GM18858 (cell line): ENCODE measurements around the gene STX19.

Experiments used
- ATAC-seq: cut with Tn5 transposase; IDR thresholded peaks from one replicate; pipeline ENCODE4 v1.9.1; 2021; ENCODE audit not compliant: unreplicated experiment

STX19 gene

DNA sequence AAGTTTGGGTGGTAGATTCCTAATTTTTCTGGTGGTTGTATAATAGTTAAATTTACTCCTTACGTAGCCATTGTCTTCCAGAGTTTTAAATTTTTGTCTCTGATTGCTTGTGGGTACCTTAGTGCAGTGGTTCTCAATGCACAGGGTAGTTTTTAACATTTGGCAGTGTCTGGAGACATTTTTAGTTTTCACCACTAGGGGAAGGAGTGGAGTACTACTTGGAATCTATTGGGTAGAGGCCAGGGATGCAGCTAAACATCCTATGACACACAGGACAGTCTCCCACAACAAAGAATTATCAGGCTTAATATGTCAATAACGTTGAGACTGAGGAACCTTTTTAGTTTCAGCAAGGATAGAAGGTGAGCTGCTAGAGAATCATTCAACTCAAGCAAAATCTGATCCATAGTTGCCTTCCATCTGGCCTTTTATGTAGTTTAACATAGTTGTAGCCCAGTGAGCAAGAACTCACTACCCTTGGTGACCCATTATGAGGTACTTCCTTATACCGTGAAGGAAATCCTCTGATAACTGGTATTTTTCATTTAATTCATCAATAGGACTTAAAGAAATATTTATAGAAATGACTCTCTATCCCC lies 8.6 kb upstream of the STX19 start:
- peak; percentile 78 for ATAC-seq

DNA sequence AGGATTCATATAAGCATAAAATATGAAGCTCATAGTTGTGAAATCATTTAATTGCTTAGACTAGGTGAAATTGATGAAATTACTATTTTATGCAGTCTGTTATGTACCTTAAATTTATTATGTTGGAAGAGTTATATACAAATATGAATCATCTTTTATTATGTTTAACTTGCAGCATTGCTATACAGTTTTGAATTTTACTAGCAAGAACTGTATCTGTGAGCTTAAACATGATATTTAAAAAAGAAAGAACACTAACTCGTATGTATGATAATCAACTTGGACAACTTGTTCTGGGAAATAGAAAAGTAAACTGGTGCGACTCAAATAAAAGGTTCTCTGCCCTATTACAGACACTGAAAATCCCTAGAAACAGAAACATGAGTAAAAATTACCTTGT lies 1.8 kb downstream of the STX19 start:
- no peak for ATAC-seq

DNA sequence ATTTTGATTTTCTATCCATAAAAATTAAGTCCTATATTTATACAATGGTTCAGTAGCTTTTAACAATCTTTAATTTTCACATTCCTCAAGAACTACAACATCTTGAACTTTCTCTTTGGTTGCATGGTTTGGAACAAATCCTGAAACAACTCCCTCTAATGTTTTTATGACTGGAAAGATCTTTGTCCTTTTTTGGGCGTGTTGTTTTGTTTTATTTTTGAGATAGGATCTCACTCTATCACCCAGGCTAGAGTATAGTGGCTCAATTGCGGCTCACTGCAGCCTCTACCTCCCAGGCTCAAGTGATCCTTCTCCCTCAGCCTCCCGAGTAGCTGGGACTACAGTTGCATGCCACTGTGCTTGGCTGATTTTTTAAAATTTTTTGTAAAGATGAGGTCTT lies 4.0 kb downstream of the STX19 start:
- ATAC-seq = no peak

DNA sequence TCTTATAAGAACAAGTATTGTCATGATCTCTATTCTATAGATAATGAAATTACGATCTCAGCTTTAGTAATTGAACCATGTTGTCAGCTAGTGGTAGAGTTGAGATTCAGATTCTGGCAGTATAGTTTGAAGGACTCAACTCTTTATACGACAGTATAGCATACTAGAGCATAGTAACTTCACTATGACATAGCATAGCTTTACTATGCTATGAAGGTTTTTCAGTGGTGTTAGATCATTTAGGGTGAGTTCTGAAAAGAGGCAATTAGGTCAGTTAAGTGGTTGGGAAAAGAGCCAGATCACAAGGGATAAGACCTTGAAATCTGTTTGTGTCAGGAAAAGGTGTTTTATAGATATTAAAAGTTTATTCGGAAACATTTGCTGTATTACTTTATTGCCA lies 8.1 kb downstream of the STX19 start:
- no peak for ATAC-seq

DNA sequence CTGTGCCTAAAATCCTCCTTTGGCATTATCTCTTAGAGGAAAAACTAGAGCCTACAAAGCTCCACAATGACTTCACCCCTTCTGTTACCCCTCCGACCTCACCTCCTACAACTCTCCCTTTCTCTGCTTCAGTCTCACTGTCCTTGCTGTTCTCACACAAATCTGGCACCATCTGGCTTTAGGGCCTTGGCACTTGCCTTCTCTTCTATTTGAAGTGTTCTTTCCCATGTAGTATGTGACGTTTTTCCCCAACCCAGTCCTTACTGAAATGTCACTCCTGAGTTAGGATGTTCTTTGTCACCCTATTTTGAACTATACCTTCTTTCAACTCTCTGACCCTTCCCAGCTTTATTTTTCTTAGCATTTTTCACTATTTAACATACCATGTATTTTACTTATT lies 8.7 kb downstream of the STX19 start:
- ATAC-seq = no peak

DNA sequence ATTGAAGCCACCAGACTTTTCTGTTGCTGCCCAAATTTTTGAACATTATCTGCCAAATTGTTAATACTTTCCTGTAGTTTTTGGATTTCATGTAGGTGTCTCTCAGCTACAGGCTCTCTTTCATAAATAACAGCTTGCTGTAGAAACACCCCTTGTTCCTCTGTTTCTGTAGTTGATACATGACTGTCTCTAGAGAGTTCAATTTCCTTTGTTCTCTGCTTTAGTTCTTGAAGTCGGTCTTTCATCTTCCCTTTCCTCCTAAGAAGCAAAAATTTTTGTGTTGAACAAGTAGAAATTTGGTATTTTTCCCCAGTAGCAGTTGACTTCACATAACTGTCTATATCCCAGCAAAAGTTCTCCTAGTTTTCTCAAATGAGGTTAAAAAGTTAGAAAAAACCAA lies 13.4 kb downstream of the STX19 start:
- ATAC-seq = no peak

DNA sequence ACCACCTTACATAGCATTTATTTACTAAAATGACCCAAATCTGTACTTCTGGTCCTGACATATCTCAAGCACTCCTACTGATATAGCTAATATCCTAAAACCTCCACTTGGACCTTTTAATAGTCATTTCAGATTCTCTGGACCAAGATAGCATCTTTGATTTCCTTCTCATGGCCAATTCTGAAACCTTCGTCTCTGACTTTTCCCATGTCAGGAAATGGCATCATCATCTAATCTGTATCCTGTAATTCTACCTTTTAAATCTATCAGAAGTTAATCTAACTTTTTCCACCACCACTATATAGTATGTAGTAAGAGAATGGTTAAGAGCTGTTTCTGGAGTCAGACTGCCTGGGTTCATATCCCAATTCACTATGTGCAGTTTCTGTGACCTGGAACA lies 16.2 kb downstream of the STX19 start:
- no peak for ATAC-seq

DNA sequence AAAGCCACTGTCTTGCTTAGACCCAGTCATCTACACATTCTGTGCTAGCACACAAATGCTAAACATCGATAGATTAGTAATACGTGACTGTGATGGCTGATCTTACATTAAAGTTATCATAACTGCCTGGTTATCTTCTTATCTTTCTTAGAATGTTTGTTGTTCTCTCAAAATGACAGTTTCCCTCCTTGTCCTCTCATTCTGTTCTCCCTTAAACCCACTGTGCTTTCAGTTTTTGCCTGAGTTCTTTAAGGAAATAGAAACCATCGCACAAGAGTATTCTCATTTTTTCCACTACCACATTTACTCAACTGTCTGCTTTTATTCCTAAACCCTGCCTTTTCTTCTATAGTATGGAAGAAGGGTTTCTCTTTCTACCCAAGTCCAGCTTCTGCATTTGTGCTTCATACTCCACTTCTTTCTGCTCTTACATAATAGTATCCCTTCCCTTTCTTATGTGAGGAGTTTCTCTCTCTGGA lies 17.1 kb downstream of the STX19 start:
- no peak for ATAC-seq

DNA sequence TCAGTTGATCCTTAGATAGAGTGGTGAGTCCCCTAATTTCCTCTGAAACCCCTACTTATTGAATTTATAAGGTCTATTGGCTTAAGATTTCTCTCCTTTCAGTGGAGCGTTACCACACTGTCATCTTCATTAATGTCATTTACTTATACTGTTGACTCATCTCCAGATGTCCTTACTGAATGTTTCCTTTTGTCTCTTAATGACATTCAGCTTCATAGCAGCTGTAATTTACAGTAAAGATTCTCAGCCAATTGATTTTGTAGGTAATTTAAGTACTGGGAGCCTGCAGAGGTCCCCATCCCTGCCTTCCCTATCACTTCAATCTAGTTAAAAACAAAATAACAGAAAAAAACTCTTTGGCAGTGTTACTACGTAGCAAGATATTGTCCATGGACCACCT lies 18.8 kb downstream of the STX19 start:
- no peak for ATAC-seq

DNA sequence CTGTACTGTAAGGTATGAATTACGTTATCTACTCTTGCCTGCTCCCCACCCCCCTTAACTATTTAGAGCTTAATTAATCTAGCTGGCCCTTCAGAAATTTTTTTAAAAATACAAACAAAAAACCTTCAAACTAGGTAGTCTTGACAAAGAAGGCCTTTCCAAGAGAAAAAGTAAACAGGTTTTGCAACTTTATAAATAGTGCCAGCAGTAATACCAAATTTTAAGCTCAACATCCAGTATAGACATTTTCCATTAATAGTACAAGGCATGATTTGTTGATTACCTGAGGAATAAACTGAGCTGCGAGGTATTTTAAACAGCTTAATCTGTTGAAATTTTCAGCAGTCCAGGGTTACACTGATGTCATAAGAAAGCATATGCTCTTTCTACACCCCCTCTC lies 20.1 kb downstream of the STX19 start:
- ATAC-seq = no peak

DNA sequence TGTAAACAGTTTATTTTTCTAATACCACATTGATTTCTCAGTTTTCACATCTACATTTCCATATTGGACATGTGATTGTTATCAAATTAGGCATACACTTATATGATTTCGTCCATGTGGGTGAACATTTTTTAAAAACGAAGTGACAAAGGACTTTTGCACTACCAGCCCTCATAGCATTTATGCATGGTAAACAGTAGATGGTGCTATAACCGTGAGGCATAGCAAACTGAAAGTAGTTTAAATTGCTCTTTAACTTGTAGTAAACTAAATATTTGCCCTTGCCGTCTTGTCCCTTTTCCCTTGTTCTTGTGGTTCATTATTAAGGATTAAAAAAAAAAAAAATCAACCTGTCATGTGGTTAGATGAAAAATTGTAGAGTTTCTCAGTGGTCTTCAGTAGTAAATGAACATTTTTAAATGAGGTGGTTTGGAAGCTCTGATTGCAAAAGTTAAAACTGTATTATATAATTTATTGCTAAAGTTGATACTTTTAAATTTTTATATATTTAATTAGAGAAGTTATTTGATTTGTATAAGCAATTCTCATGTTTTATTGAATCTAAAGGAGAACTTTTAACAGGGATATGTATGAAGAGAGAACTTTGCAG lies 24.0 kb downstream of the STX19 start:
- ATAC-seq = peak; percentile 92

DNA sequence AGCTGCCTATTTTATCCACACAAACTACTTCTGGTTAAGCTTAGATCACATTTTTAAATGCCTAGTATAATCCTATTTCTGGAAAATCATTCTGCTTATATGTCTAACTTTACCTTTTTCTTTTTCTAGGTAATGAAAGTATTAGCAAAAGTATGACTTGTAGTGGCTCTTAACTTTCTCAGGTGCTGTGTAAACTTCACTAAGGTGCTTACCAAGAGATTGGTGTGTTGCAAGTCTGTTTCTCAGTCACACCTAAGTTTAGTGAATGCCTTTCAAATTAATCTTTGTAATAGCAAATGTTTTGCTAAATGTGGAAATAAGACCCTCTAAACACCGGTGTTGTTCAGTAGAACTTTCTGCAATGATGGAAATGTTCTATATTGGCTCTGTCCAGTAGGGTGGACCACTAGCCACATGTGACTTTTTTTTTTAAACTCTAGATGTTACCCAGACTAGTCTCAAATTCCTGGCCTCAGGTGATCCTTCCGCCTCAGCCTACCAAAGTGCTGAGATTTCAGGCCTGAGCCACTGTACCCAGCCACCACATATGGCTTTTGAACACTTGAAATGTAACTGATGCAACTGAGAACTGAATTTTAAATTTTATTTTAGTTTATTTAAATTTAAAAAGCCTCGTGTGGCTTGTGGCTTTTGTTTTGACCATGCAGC lies 26.4 kb downstream of the STX19 start:
- ATAC-seq = no peak

DNA sequence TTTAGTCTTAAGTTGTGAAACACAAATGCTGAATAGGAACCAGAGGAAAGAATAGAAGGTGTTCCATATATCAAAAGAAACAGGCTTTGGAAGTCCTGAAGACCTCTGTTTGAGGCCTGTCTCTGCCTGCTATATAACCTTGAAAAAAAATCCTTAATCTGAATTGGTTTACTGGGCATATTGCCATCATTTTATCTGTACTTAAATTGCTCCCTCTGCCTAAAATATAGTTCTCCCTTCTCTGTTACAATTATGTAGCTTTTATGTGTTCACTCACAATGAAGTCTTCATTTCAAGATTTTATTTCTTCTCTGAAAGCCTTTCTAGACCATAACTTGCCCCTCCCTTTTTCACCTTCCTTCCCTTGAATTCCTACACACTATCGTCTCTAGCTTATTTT lies 27.2 kb downstream of the STX19 start:
- no peak for ATAC-seq

DNA sequence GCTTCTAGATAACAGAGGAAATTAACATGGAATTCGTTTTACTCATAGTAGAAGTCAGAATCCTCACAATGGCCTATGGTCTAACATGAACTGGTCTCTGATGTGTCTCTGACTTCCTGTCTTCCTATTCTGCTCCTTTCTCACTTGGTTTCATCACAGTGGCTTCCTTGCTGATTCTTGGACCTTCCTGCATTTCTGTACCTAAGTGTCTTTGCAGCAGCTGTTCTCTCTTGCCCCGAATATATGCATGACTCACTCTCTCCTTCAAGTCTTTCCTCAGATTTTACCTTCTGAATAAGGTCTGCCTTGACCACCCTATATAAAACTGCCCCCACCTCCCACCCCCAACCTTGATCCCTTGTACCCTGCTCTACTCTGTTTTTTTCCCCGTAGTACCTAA lies 34.3 kb downstream of the STX19 start:
- ATAC-seq = no peak

DNA sequence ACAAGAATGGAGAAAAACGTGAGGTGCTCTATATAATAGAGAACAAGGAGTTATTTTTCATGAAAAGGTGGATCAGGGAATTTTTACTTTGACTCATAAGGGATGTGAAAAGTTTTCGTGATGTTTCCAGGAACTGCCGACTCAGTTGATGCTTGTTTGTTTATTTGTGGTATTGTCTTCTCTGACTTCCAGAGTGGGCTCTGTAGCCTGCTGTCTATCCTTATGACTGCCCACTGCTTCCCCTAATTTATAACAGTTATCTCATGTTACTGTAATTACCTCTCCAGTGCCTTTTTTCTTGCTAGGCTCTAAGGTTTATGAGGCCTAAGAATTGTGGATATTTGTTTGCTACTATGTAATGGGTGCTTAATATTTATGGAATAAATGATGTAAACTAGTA lies 36.2 kb downstream of the STX19 start:
- ATAC-seq = no peak

DNA sequence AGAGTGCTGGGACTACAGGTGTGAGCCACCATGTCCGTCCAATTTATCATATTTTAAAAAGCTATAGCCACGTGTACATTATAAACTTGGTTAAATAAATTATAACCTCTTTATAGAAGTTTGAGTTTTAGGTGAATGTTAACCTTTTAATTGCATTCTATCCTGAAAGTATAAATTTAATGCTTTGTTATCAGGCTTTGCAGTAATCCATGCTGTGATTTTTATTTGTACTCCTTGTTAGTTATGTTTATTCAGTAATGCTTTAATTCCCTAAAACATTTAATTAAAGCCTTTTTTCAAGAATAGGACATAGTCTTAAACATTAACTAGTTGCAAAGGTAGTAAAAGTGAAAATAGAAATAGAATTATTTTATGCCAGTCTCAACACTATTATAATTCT lies 36.8 kb downstream of the STX19 start:
- ATAC-seq = no peak

DNA sequence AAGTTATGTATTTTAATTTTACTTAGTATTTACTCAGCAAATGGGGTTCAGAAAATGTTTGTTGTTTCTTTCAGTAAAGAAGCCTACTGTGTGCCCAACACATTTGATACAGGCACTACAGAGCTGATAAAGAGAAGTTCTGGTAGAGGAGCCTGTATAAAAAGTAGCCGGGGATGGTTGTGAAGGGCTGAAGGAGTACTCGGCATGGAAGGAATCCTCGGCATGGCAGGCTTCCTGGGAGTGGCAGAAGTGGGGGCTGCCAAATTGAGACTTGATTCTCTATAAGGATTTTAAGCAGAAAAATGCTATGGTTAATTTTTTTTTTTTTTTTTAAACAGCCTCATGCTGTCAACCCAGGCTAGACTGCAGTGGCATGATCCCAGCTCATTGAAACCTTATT lies 39.2 kb downstream of the STX19 start:
- ATAC-seq = no peak

DNA sequence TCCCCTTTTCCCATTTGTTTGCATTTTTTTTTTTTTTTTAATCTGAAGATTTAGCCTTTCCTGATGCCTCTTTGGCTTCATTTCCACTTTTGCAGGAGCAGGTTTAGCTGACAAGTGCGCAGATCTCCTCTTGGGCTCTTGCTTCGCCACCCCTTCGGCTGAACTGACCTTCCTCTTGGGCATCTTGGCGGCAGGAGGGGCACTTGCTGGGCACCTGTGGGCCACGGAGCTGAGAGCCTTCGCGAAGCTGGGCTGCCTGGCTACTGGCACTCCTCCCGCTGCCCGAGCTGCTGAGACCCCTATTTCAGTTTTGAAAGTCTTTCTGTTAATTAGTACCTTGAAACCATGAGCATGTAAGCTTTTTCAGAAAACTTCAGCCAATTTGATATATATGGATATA lies 39.6 kb downstream of the STX19 start:
- ATAC-seq = no peak

DNA sequence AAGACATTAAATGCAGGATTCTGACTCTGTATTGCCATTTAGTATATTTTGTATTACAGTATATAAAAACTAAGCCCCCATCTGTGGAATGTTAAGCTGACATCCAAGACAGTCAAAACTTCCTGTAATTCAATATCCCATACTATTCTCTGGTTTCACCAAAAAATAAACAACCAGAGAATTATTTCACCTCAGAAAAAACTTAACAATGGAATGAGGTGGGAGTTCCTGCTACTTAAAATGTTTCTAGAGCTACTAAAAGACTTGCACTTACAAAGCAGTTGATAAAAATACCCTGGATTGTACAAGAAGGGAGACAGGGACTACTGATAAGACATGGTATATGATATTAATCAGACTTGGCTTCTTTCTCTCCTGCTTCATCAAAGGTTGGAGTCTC lies 40.1 kb downstream of the STX19 start:
- no peak for ATAC-seq

DNA sequence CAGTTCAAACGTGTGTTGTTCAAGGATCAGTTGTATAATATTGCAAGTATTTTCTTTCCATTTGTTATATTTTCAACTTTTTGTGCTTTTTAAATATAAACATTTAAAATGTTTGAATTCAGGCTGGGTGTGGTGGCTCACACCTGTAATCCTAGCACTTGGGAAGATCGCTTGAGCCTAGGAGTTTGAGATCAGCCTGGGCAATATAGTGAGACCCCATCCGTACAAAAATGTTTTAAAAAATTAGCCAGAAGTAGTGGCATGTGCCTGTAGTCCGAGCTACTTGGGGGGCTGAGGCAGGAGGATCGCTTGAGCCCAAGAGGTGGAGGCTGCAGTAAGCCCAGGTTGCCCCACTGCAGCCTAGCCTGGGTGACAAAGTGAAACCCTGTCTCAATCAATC lies 43.8 kb downstream of the STX19 start:
- no peak for ATAC-seq

DNA sequence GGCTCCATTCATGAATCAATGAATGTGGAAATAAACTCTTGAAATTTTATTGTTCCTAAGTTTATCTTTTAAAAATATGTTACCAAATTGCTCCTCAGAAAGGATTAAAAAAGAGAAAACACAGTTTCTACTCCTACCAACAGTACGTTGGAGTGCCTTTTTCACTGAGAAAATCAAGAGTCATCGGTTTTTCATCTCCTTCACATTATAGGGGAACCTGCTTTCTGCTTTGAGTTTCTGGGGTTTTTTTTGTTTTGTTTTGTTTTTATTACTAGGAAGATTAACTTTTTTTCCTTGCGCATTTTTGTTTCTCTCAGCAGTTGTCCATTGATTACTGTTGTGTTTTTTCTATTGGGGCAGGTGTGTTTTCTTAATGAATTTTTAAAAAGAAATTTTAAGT lies 45.0 kb downstream of the STX19 start:
- no peak for ATAC-seq

DNA sequence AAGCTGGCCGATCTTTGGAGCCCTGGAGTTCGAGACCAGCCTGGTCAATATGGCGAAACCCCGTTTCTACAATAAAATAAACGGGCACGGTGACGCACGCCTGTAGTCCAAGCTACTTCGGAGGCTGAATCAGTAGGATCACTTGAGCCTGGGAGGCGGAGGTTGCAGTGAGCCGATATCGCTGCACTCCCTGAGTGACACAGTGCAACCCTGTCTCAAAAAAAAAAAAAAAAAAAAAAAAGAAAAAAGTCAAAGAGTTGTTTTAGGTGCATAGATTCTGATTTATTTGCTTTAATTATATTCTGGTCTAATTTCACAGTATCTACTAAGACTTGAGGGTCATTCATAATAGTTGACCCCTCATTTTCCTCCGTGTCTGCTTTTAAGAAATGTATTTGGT lies 46.7 kb downstream of the STX19 start:
- no peak for ATAC-seq
